Measurements from ENCODE around the gene VRK3. TPM values are rescaled to one million over a fixed set of nuclear protein-coding genes. Genes with fewer than 3 reads are reported as not detected.

Gene VRK3, protein sequence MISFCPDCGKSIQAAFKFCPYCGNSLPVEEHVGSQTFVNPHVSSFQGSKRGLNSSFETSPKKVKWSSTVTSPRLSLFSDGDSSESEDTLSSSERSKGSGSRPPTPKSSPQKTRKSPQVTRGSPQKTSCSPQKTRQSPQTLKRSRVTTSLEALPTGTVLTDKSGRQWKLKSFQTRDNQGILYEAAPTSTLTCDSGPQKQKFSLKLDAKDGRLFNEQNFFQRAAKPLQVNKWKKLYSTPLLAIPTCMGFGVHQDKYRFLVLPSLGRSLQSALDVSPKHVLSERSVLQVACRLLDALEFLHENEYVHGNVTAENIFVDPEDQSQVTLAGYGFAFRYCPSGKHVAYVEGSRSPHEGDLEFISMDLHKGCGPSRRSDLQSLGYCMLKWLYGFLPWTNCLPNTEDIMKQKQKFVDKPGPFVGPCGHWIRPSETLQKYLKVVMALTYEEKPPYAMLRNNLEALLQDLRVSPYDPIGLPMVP
- 17.7 and 19.4 TPM in 2 replicates for total RNA-seq

DNA sequence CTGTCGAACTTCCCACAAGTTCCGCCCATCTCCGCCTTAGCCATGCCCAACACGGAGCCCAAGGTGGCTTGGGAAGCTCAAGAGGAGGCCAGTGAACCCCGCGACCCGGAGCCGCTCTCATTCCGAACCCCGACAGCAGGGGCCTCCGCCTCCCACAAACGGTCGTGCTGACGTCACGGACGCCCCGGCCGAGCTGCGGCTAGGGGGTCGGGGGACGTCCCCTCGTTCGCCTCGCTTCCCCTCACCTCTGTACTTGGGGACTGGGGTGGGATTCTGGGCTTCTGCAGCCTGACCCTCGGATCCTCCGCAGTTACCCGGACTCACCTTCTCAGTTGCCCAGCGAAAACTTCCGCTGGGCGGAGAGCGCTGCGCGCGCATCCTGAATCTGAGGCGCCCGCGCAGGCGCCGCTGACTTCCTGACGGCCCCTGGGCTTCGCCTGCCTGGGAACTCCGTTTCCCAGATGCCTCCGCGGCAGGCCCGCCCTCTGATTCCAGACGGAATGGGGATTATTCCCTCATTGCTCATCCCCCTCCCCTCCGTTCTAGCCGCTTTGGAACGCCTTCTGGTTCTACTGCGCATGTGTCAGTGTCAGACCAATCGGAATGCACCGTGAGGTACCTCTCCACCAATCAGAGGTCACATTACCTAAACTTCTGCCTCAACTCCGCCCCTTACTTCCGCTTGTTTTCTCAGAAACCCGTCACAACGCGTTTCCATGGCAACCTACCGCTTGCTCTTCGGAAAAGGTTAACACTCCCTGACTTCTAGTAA lies at the start of gene VRK3:
Gene VRK3 (minus strand): TSS at position 351 of the 772 bp plus-strand sequence. CDS start 9,210 bp downstream, outside the sequence.

GRCh38 chr19:50025794-50026549 lies 800 bp upstream of the VRK3 start, which contains the start of gene ZNF473:
Gene ZNF473 (plus strand): TSS chr19:50026005. CDS start chr19:50031083, 5,078 bp downstream.

DNA sequence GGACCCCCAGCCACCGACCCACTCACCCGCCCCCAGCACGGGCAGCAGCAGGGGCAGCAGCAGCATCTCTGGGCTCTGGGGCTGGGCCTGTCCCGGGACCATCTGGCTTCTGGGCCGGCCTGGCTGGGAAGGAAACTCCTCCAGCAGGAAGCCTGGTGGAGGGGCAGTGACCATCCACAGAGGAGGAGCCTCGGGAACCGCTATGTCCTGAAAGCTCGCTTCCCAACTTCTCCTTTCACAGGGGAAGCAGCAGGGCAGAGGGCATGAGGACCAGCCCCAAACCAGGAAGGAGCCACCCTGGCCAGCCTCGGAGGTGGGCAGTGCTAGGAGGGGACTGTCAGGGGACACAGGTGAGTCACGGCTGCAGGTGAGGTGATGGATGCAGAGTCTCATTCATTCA lies 64.2 kb downstream of the VRK3 start, which contains the start of gene SIGLEC11:
Gene SIGLEC11 (minus strand): TSS at position 193 of the 400 bp plus-strand sequence. CDS start 91 bp downstream, at position 102.

GRCh38 chr19:49929121-49929610 lies 96.0 kb downstream of the VRK3 start, which contains the start of the genes ATF5 and NUP62:
Gene ATF5 (plus strand): TSS chr19:49929205. CDS start chr19:49930851, 1,646 bp downstream.
Gene NUP62 (minus strand): TSS chr19:49929504. CDS start chr19:49909807, 19,697 bp downstream.

Other genes with a start within 250 kb of the VRK3 start
- gene FUZ, start 212.1 kb downstream of the VRK3 start, total RNA-seq = 28.5 and 33.1 TPM in 2 replicates
- gene MED25, start 207.1 kb downstream of the VRK3 start, total RNA-seq = 13.2 and 13.3 TPM in 2 replicates
- gene PTOV1, start 174.2 kb downstream of the VRK3 start, total RNA-seq = 61.8 and 67.4 TPM in 2 replicates
- 31.1 and 38.3 TPM in 2 replicates for gene PNKP, start 157.8 kb downstream of the VRK3 start, total RNA-seq
- 9.2 and 9.6 TPM in 2 replicates for gene AKT1S1, start 148.0 kb downstream of the VRK3 start, total RNA-seq
- 10.8 and 11.5 TPM in 2 replicates for gene TBC1D17, start 147.7 kb downstream of the VRK3 start, total RNA-seq
- gene IL4I1, start 128.5 kb downstream of the VRK3 start, total RNA-seq = 0.47 and 0.52 TPM in 2 replicates
- 11.7 and 32.0 TPM in 2 replicates for gene ATF5, start 96.2 kb downstream of the VRK3 start, total RNA-seq
- 13.7 and 14.3 TPM in 2 replicates for gene NUP62, start 95.9 kb downstream of the VRK3 start, total RNA-seq
- not detected in 2 replicates for gene SIGLEC11, start 64.2 kb downstream of the VRK3 start, total RNA-seq
- gene ZNF473, start 633 bp upstream of the VRK3 start, total RNA-seq = 4.6 and 5.5 TPM in 2 replicates
- not detected in 2 replicates for gene IZUMO2, start 137.9 kb upstream of the VRK3 start, total RNA-seq
- gene MYH14, start 178.2 kb upstream of the VRK3 start, total RNA-seq = under 0.01 and 0.09 TPM in 2 replicates